MM.1S (cell line): ENCODE measurements around the gene TREML4.

Experiments
- DNase-seq: peaks from one replicate; pipeline ENCODE4 v3.0.0-alpha.2; 2015
- H2AFZ ChIP-seq: fragments of 300-600 bp; sonication (generic); 2 replicates; pipeline ENCODE4 v1.6.0; 2016; ENCODE audit warnings: antibody characterized with exemption, low read length
- H3F3A ChIP-seq: fragments of 300-600 bp; sonication (generic); 2 replicates; pipeline ENCODE4 v1.6.1; 2016; ENCODE audit warnings: mild to moderate bottlenecking, antibody characterized with exemption, low read length, moderate library complexity, mixed read lengths; ENCODE audit not compliant: insufficient read depth
- H3K27ac ChIP-seq: fragments of 300-600 bp; sonication (generic); 2 replicates; pipeline ENCODE4 v1.5.1; 2016; ENCODE audit warnings: mild to moderate bottlenecking, low read length
- H3K27me3 ChIP-seq: fragments of 300-600 bp; sonication (generic); replicated peaks from 2 replicates; pipeline ENCODE4 v1.6.0; 2016; ENCODE audit warnings: low read length; ENCODE audit not compliant: insufficient read depth
- H3K36me3 ChIP-seq: fragments of 300-600 bp; sonication (generic); replicated peaks from 2 replicates; pipeline ENCODE4 v1.6.1; 2016; ENCODE audit warnings: mild to moderate bottlenecking, low read length, mixed read lengths; ENCODE audit not compliant: insufficient read depth
- H3K4me1 ChIP-seq: fragments of 300-600 bp; sonication (generic); 2 replicates; pipeline ENCODE4 v1.6.1; 2016; ENCODE audit warnings: low read length, mixed read lengths
- H3K4me2 ChIP-seq: fragments of 300-600 bp; sonication (generic); 2 replicates; pipeline ENCODE4 v1.6.0; 2016; ENCODE audit warnings: low read depth, low read length
- H3K4me3 ChIP-seq: fragments of 300-600 bp; sonication (generic); 2 replicates; pipeline ENCODE4 v1.5.1; 2016; ENCODE audit warnings: low read length, mixed read lengths
- H3K79me2 ChIP-seq: fragments of 300-600 bp; sonication (generic); 2 replicates; pipeline ENCODE4 v1.6.1; 2016; ENCODE audit warnings: mixed run types, low read length, mixed read lengths
- H3K9ac ChIP-seq: fragments of 300-600 bp; sonication (generic); 2 replicates; pipeline ENCODE4 v1.6.1; 2016; ENCODE audit warnings: low read length, mixed read lengths
- H3K9me2 ChIP-seq: fragments of 300-600 bp; sonication (generic); replicated peaks from 2 replicates; pipeline ENCODE4 v1.6.1; 2016; ENCODE audit warnings: mild to moderate bottlenecking, low read length, mixed read lengths; ENCODE audit not compliant: insufficient read depth
- H3K9me3 ChIP-seq: fragments of 300-600 bp; sonication (generic); replicated peaks from 2 replicates; pipeline ENCODE4 v1.6.1; 2016; ENCODE audit warnings: mild to moderate bottlenecking, low read length, mixed read lengths; ENCODE audit not compliant: insufficient read depth
- H4K20me1 ChIP-seq: fragments of 300-600 bp; sonication (generic); 2 replicates; pipeline ENCODE4 v1.6.1; 2016; ENCODE audit warnings: mild to moderate bottlenecking, low read length, moderate library complexity, mixed read lengths; ENCODE audit not compliant: insufficient read depth
- CTCF ChIP-seq: fragments of 300-600 bp; sonication (generic); IDR thresholded peaks from 2 replicates; pipeline ENCODE4 v1.5.1; 2016; ENCODE audit warnings: antibody characterized with exemption, low read length, mixed read lengths
- EZH2 ChIP-seq: fragments of 300-600 bp; sonication (generic); optimal IDR thresholded peaks from 2 replicates; pipeline ENCODE3; 2017; ENCODE audit warnings: low read depth, mild to moderate bottlenecking, antibody characterized with exemption, low read length, mixed read lengths
- EZH2phosphoT487 ChIP-seq: fragments of 300-600 bp; sonication (generic); IDR thresholded peaks from 2 replicates; pipeline ENCODE4 v1.6.1; 2018; ENCODE audit warnings: antibody characterized with exemption, low read length

The TREML4 gene

GRCh38 chr6:41274256-41274655 lies 46.1 kb downstream of the TREML4 start:
- Histone ChIP-seq H3K79me2 (no peaks in the 10 kb centered on the region), H3K9me2 (no peaks in the 10 kb centered on the region), H3K9me3 (no peaks in the 10 kb centered on the region), H3K4me3 (no peak overlapping the region), H3K27ac (no peak overlapping the region), H3K4me1 (peaks cover 2% of the 10 kb centered on the region), H3K36me3 (no peaks in the 10 kb centered on the region), H3K4me2 (no peak overlapping the region), H3K27me3 (no peaks in the 10 kb centered on the region), H4K20me1 (no peaks in the 10 kb centered on the region), H2AFZ (no peak overlapping the region), H3K9ac (no peak overlapping the region), H3F3A (no peaks in the 10 kb centered on the region)
- TF ChIP-seq EZH2 = no peak
- no peak for TF ChIP-seq CTCF
- no peak for TF ChIP-seq EZH2phosphoT487
- no peak for DNase-seq

- no peaks in the 10 kb centered on the region for H3K36me3 ChIP-seq
- DNase-seq = no peak
- H3K9me2 ChIP-seq = no peaks in the 10 kb centered on the region
- no peaks in the 10 kb centered on the region for H4K20me1 ChIP-seq
- no peak overlapping the region for H3K4me3 ChIP-seq
- no peaks in the 10 kb centered on the region for H3K27me3 ChIP-seq
- no peak overlapping the region for H2AFZ ChIP-seq
- H3K9me3 ChIP-seq = no peaks in the 10 kb centered on the region
- no peak overlapping the region for H3K9ac ChIP-seq
- TF ChIP-seq EZH2phosphoT487 = no peak
- no peak for TF ChIP-seq CTCF
- no peak for TF ChIP-seq EZH2
- no peaks in the 10 kb centered on the region for H3K79me2 ChIP-seq
- H3F3A ChIP-seq = no peaks in the 10 kb centered on the region
- H3K4me1 ChIP-seq = peaks cover 2% of the 10 kb centered on the region
- H3K27ac ChIP-seq = no peak overlapping the region
- no peak overlapping the region for H3K4me2 ChIP-seq
Observed at GRCh38 chr6:41275489-41275888, 47.3 kb downstream of the TREML4 start.

- no peak for DNase-seq
Observed at GRCh38 chr6:41277605-41278004, 49.5 kb downstream of the TREML4 start.

More at GRCh38 chr6:41277605-41278004, 49.5 kb downstream of the TREML4 start:
- H3K4me2 ChIP-seq = no peak overlapping the region
- H3K9ac ChIP-seq = no peak overlapping the region
- H3K4me1 ChIP-seq = peaks cover 2% of the 10 kb centered on the region
- H3K9me3 ChIP-seq = no peaks in the 10 kb centered on the region
- no peaks in the 10 kb centered on the region for H3F3A ChIP-seq
- TF ChIP-seq EZH2 = no peak
- no peak for TF ChIP-seq EZH2phosphoT487
- no peak for TF ChIP-seq CTCF
- H3K36me3 ChIP-seq = no peaks in the 10 kb centered on the region
- H3K4me3 ChIP-seq = no peak overlapping the region
- H3K27ac ChIP-seq = no peak overlapping the region
- H4K20me1 ChIP-seq = no peaks in the 10 kb centered on the region
- H3K79me2 ChIP-seq = no peaks in the 10 kb centered on the region
- no peaks in the 10 kb centered on the region for H3K27me3 ChIP-seq
- no peak overlapping the region for H2AFZ ChIP-seq
- H3K9me2 ChIP-seq = no peaks in the 10 kb centered on the region
